HG03280 (cell line): ENCODE results near the gene TFAP2A.

ENCODE experiments used
- ATAC-seq: cut with Tn5 transposase; IDR thresholded peaks from one replicate; pipeline ENCODE4 v1.9.1; 2021; ENCODE audit warnings: mild to moderate bottlenecking, moderate library complexity; ENCODE audit not compliant: unreplicated experiment

TFAP2A gene

DNA sequence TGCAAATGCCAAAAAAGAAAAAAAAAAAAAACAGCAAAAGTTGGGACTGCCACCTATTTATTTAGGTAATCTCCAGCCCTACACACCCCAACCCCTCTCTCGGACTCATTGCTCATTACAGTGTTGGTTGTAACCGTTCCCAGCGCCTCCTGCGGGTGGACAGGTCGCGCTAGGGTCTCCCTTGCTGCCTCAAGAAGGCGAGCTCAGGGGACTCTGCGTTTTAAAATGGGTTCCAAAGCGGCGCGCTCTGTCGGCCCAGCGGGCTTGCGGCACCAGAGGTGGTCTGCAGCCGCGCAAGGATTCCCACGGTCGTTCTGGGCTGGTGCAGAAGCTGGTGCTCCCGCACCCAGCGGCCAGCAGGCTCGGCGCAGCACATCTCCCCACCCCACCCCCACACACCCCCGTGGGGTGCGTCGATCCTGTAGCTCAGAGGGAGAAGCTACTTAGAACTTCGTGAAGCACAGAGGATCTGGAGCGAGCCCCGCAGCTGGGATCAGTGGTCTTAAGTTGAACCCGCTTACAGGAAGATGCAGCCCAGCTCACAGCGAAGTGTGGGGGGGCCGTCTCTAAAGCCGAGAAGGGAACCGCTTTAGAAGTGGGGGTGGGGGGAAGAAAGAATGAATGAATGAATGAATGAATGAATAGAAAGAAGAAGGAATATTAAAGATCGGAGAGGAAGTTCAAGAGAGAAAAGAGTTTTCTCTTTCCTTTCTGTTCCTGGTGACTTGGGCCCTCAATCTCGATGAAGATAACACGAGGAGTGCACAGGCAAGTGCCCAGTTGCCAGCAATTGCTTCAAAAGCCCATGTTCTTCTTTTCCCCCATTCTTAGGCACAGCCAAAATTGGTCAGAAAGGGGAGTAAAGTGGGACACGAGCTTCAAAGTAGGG, 780 bp downstream of the TFAP2A start:
- no peak for ATAC-seq

DNA sequence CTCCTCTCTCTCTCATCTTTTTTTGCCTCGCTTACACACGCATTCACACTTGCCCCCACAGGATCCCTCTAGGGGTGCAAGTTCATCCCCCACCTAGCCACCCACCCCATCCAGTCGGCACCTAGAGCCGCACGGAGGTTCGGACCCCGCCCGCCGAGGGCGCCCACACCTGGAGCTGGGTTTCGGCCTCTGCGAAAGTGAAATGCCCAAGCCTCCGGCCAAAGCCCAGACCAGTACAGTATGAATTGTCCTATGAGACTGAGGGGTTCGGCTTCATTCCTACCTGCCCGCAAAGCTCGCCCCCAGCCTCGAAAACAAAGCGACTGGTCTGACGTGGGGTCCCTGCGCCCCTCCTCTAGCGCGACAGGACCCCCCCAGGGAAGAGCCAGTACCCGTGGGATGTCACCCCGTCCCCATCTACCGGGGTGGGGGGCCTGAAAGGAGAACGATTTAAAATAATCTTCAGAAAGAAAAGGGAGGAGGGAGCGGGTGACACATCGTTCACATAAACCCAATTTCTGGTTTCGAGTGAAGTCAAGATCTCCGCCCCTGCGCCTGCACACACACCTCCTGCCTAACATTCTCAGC, 1.5 kb downstream of the TFAP2A start:
- peak; percentile 35 for ATAC-seq

DNA sequence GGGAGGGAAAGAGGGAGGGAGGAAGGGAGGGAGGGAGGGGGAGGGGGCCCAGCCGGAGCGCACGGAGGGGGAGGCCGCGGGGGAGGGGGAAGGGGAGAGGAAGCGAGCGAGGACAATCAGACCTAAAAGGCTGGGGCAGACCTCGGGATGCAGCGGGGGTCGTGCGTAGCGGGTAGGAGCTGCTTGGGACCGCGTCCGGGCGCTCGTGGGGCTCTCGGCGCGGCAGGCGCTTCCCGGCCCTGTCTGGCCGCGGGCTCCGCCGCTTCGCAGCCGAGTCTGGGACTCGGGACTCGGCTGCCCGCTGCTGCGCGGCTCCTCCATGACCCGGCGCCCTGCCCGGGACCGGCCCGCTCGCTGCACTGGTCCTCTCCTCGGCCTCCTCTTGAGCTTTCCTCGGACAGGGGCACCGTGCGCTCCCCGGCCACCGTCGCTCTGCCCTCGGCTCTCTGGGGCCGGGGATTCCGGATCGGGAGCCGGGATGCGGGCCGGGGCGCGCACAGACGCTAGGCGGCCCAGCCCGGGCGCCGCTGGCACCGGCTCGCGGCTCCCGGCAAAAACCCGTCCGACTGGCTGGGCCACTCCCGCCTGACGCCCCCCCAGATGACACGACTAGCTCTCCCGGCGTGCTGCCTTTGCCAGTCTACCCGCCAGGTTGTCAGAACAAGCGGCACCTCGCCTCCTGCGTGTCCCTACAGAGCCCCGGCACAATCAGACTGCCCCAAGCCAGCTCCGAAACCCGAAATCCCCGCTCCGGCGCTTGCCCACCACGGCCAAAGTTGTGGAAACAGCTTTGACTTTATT, 2.2 kb downstream of the TFAP2A start:
- ATAC-seq = peak; percentile 42

DNA sequence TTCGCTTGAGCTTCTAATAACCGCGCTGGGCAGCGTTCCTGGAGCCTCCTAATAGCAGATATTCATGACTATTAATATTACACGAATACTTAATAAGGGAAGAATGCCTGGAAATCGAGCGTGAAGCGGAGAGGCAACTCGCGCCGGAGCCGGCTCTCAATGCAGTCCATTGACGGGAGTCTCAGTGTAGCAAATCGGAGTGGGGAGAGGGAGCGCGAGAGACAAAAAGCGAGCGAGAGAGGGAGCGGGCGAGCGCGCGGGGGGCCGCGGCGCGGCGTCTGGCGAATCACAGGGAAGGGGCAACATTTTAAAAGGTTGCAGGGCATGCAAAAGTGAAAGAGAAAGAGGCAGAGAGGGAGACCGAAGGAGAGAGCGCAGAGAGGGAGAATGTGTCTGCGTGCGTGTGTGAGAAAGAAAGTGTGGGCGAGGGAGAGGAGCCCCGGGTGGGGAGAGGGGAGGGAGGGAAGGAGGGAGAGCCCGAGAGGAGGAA, 2.9 kb downstream of the TFAP2A start:
- peak; percentile 60 for ATAC-seq

DNA sequence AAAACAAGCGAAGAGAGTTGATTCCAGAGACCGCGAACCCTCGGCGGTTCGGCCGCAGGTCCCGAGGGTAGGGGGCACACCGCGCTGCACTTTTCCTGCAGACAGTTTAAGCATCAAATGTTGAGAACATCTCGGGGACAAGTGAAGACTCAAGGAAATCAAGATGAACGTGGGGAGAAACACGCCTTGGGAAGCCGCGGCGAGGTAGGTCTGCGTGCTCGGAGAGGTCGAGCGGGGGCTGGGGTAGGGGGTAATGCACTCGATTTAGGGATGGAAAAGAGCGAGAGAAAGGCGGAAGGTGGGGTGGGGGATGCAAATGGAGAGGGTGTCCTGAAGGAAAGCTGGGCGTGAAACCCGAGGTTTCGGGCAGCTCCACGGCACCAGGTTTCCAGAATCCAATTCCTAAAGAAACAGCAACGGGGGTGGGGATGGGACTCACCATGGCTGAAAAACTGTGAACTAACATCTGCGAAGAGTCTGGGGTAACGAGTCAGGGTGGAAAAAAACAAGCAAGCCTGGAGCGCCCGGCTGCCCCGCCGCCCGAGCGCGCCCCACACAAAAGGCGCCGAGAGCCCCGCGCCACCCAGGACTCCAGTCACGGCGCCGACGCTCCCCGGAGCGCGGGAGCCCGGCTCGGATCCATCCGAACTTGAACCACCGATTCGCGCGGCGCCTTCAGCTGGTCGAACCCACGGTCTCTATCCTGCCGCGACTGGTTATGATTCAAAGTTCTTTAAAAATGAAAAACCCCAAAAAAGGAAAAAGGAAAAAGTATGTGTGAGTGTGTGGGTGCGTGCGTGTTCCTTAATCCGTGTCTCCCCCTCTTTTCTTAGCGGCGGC, 3.5 kb downstream of the TFAP2A start:
- no peak for ATAC-seq

DNA sequence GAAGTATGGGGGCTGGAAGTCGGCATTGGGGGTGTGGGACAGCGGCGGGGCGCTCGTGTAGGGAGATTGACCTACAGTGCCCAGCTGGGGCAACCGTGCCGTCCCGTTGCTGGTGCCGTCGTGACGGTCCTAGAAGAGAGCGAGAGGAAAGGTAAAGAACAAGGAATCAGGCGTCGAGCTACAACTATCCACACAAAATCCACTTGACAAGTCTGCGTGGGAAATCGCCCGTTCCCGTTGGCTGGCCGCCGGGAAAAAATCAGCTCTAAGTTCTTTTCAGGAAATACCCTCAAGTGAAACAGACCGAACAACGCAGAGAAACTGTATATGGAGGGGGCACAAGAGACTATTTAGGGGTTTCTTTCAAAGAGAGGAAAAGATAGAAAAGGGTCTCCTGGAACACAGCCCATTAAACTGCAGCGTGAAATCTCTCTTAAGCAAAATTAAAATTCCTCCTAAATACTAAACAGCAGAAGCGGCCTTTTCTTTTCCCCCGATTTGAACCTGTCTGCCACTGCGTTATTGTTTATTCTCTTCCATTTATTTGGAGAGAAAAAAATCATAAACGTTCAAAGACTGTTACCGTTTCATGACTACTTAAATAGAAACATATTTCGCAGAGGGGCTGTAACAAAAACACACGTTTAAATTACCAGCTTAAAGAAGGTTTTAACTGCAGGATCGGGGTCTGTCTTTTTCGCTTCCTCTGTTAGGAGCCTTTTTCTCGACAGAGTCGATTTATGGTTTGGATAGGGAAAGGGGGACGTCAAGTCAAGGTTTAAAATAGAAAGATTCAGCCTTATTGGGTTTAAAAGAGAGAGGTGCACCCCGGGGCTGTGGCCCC, 4.4 kb downstream of the TFAP2A start:
- no peak for ATAC-seq

DNA sequence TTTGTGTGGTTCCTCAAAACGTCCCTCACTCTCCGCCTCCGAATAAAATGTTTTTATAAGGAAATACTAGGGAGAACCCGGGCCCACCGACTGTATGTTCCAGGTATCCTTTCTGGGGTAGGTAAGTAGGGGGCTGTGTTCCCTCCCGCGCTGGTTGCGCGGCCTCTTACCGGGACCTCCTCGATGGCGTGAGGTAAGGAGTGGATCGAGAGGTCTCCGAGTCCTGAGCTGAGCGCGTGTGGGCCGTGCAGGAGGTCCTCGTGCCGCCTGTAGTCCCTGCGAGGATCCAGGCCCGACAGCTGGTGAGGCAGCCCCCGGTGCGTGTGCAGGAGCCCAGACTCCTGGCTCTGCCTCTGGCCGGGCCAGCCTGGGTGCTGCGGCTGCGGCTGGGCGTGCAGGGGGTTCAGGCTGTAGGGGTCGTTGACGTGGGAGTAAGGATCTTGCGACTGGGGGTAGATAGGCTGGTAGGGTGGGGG, 5.1 kb downstream of the TFAP2A start:
- ATAC-seq = no peak

DNA sequence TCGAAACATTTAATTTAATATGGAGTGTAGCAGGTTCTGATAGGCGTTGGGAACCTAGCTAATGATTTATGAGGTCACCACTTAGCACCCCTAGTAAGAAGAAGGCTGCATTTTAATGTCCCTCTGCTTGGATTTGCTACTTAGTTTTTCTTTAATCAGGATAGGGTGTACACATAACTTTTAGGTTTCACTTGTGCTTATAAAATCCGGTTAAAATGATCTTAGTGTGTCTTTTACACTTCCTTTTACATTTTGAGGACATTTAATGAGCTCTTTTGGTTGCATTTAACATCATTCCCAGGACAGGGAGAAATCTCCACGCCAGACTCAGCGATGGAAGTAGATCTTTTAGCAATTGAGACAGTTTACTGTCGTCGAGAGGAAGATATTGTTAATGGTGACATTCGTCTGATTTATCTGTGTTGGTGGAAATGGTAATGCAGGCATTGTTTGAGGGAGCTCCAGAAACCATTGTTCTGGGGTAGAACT, 5.6 kb downstream of the TFAP2A start:
- ATAC-seq = no peak

DNA sequence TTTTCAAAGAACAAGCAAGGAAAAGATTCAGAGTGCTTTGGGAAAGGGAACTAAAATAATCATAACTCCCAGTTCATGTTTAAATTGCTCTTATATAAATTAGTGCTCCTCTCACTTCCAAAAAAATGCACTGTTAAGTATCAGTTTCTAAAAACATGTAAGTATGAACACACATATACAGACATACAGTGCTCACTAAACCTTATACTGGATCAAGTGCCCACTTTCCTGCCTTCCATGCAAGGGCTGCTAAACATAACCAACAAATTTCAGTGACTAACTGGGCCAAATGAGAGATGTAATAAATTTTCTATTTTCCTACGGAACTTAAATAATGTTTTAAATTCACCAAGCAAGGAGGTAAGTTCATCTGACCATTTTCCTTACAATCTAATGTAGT, 6.4 kb downstream of the TFAP2A start:
- no peak for ATAC-seq

DNA sequence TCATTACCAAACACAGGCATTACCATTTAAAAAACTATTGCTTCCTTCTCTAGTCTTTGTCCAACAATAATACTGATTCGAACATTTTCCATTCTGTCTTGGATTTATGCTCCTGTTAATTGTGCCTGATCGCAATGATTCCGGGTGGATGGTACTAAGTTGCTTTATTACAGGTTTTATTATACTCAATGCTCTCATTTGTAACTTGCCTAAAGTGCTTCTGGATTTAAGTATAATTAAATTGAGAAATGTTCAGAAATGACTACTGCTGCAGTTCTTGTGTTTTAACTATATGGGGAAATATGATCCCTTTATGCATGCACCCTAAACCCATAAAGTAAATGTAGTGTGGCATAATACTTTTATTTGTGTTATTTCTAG, 7.2 kb downstream of the TFAP2A start:
- ATAC-seq = no peak

DNA sequence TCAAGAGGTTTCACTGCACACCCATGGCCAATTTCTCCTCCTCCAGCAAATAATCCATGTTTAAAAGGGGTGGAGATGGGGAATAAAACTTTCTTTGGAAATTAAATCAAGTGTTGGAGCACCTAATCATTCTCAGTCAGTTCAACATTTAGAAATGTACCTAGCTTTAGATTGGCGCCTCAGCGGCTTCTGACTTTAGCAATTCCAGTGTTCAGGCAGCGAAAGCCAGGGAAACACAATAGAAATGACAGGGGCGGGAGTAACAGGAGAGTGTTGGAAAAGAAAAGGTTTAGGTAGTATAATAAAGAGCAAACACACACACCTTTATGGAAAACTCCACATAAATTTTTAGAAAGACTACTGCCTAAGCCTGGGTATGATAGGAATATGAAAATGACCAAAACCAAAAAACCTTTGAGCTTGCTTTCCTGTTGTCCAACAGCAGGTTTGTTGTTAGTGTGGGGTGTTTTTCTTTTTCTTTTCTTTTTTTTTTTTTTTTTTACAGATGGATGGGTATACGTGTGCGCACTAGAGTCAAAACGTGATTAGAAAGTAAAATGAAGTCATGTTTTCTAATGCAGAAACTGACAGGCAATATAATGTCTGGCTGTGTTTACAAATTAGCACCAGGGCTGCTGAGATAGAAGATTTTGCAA, 7.7 kb downstream of the TFAP2A start:
- ATAC-seq = no peak

DNA sequence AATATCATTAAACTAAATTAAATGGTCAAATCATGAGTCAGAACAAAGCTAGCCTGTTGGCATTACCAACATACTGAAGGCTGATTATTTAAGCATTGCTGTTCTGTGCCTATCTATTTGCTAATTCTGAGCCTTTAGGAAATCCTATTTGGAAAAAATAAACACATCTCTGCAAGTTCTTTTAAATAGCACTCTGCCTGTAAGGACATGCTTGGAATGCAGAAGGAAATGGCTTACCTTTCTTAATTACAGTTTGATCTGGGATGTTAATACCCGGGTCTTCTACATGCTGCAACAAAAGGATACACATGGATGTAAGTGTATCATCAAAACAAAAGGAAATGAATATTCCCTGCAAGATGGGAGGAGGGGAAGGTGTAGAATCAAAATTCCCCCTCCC, 8.3 kb downstream of the TFAP2A start:
- no peak for ATAC-seq

DNA sequence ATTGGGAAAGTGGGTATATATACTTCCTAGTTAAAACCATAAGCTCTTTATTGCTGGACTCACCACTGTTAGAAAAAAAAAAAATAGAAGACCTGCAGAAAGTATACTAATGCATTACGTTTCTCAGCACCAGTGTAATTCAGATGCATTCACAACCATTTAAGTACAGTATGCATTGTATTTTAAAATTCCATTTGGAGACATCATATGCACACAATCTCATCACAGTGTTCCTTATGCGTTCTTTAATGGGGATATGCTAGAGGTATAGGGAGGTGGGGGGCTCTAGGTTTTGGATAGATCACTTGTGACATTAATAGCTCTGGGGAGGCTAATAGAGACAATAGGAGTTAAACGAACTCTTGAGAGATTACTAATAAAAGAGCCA, 9.4 kb downstream of the TFAP2A start:
- no peak for ATAC-seq

DNA sequence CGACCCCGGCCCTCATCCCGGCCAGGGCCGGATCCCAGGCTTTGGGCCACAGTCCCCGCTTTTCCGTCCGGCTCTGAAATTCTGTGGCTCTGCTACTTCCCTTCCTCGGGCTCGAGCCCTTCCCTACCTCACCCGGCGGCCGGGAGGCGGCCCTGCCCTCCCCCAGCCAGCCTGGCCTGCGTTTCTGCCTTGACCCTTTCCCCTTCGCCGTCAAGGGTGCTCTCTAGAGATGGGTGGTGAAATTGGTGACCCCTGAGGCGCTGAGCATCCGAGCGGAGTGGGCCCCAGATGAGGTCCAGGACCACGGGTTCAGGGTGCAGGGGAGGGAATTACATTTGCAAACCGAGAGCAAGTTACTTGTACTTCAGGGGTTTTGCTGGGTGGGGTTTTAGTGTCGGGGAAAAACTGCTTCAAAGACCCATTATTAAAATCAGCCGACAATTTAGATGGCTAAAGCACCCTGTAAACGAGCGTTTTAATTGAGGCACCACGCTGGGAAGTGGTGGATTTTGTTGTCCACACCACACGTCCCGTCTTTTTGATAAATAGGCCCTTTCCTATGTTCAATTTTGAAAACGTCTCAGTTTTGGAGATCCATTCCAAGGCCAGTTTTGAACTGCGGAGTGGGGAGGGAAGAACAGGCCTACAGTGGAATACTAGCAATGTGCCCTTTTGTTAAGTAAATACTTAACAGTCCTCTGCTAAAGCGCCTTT, 9.9 kb downstream of the TFAP2A start:
- no peak for ATAC-seq

DNA sequence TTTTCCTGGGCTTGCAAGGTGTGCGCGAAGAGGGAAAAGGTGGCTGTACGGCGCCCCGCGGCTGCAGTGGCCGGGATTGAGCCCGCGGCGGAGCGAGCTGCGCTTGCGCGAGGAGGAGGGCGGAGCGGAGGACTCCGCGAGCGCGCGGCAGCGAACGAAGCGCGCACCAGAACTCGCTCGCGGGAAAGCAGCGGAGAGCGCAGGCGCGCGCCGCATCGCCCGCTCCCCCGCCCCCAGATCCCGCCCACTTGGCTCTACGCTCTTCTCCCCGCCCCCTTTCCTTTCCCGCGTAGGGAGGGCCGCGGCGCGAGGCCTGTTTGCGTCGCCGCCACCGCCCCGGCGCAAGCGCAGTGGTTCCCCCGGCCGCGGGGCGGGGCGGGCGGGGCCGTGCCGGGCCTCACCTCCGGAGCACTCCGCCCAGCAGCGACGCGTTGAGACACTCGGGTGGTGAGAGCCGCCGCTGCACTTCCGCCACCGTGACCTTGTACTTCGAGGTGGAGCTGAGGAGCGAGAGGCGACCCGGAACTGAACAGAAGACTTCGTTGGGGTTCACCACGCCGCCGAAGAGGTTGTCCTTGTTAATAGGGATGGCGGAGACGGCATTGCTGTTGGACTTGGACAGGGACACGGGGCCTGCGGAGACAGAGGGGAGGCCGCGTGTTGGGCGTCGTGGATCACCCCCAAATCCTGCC, 10.6 kb downstream of the TFAP2A start:
- peak; percentile 95 for ATAC-seq

DNA sequence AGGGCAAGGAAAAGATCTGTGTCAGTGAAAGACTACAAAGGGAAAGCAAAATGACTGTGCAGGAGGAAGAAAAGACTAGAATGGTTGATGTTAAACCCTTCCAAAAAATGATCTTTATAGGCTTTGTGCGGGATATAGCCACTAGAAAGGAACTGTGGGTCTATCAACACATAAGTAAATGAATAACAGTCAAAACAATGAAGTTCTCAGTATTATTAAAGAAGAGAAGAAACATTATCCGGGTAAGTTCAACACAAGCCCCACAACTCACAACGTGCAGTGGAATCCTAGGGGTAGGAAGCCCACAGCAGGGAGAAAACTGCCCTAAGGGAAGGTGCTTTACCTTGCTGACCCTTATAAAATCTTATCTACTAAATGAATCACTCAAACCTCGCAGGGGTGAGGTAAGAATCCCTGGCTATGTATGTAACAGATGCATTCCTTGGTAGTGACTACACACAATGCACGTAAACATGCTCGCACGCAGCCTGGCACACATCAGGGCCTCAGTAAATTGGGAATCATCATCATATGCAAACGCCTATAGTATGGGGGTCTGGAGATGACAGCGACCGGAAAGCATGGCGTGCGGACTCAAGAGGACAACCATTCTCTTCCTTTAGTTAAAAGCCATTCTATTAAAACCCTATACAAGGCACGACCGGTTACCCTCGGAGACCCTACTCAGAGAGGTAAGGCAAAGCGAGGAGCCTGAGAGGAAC, 11.3 kb downstream of the TFAP2A start:
- peak; percentile 22 for ATAC-seq

DNA sequence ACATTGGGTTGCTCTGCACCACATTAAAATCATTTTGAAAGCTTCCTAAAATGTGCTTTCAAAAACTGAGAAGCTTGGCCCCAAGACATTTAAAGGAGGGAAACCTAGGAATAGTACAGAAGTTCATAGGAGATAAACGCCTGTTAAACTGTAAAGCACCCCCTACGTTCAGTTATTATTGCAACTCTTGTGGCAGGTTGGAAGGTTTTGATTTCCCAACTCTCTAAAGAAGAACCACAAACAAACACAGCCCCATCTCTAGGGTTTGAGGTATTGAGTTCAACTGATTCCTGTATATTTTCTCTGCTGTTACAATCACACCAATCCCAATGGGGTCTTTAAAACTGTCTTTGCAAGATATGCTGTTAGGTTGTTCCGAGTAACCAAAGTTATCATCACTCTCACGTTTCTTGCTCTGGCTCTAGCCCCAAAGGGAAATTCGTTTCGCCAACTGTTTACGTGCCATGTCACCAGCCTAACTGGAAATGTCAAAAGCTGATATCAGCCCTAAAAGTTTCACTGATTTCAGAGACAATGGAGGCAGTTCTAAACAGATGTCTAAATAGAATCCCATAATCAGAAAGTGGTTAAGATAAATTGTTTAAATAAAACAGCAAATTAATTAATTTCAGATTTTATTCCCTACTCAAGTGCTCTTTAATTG, 12.1 kb downstream of the TFAP2A start:
- no peak for ATAC-seq
